GM12892 (cell line): ENCODE measurements around the gene PDE4B.

Experiments
- POLR2A ChIP-seq: IDR thresholded peaks from 2 replicates; pipeline ENCODE4 v1.6.1; 2011; ENCODE audit warnings: low read depth, low read length, control low read depth
- POLR2AphosphoS5 ChIP-seq: IDR thresholded peaks from 2 replicates; pipeline ENCODE4 v1.6.1; 2011; ENCODE audit warnings: low read depth, low read length, control low read depth

DNA sequence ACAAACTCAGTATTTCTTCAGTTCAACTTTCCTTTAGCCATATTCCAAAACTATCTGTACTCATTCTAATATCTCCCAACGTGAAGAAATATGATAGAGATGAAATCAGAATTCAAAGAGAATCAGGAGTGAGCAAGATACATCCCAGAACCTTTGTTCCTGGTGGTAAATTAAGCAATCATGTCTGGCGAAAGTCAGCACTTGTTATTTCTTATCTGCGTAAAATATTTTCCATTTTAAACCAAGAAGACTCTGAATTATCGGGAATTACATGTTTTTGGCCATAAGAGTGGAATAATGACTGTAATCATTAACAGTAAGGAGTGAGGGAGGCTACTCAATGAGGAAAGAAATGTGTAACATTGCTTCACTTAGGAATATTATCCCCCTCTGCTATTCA is 253.7 kb downstream of the PDE4B start:
- TF ChIP-seq POLR2A (no peak), POLR2AphosphoS5 (no peak)
